GM18951 (cell line): ENCODE data around the gene PCIF1.
"Not testable (repeated sequence)": the region's sequence is repeated elsewhere in the genome, so short reads cannot be mapped to it uniquely, and the experiment has no call there.

ENCODE experiments used
- POLR2A ChIP-seq: IDR thresholded peaks from 4 replicates; pipeline ENCODE4 v1.6.1; 2011; ENCODE audit warnings: mild to moderate bottlenecking; ENCODE audit not compliant: insufficient read length, insufficient read depth; ENCODE audit errors: extremely low read depth
- in situ Hi-C: fragments of 300-500 bp; cut with MboI; formaldehyde crosslinking; loops from one replicate; pipeline ENCODE4 v1.12.0; 2022; ENCODE audit warnings: low sequenced_read_pairs, mixed read lengths, inconsistent platforms; ENCODE audit not compliant: unreplicated experiment

PCIF1 gene

DNA sequence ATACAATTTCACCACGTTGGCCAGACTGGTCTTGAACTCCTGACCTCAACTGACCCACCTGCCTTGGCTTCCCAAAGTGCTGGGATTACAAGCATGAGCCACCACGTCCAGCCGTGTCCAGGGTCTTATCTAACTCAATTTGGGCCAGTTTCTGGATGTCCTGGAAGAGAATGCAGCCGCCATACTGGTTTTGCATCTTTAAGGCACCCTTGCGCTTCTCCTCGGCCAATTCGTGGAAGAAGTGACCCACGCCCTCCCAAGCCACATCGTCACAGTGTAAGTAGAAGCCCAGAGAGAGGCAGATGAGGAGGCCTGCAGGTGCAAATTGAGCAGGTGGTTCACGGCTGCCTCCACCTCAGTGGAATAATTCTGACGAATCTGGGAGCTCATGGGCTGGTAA, 41.2 kb downstream of the PCIF1 start:
- in situ Hi-C loops = no loop called here
- TF ChIP-seq POLR2A = no peak

DNA sequence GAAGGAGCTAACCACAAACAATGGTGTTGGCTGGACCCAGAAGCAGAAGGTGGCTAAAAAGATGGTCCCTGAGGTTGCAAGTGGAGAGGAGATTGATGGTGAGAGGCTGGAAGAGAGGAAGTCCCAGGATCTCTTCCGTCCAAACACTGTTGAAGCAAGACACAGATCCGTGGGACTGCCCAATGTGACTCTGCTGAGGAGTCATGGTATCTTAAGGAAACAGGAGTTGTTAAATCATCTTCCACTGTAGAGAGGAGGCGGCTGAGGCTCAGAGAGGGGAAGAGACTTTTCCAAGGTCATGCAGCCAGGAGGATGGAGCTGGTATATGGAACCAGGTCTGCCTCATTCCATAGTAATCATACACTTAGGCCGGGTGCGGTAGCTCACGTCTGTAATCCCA, 41.6 kb downstream of the PCIF1 start:
- in situ Hi-C loops = no loop called here
- no peak for TF ChIP-seq POLR2A

DNA sequence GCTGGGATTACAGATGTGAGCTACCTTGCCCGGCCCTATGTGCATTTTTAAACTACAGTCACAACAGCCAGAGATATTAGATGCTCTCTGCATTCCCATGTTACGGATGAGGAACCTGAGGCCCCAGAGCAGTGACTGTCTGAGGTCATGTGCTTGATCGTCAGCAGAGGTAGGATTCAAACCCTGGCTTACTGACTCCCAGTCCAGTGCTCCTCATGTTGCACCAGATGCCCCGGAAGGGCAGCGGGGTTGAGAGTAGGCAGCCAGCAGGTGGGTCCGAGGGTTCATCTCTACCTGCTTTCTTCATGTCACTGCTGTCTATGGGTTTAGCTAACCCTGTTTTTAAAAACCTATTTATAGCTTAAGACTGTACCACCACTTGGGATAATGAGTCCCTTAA, 46.8 kb downstream of the PCIF1 start:
- in situ Hi-C loops = no loop called here
- TF ChIP-seq POLR2A = no peak

DNA sequence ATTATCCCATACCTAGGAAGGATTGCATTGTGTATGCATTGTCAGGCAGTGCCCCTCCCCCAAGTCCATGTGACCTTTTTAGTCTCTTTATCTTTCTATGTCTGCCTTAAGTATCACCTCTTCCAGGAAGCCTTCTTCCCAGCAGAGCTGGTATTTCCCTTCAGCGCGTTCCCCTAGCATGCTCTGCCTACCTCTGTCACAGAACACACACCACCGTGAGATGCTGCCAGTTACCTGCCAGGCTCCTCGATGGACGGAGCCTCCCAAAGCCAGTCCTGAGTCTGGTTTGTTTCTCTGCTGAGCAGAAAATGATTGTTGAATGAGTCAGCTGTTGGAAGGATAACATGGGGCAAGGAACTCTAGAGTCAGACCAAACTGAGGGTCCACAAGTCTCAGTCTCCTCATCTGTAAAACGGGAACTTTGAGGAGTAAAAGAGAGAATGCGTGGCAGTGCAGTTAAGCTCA, 48.8 kb downstream of the PCIF1 start:
- no peak for TF ChIP-seq POLR2A
- in situ Hi-C loops = no loop called here

DNA sequence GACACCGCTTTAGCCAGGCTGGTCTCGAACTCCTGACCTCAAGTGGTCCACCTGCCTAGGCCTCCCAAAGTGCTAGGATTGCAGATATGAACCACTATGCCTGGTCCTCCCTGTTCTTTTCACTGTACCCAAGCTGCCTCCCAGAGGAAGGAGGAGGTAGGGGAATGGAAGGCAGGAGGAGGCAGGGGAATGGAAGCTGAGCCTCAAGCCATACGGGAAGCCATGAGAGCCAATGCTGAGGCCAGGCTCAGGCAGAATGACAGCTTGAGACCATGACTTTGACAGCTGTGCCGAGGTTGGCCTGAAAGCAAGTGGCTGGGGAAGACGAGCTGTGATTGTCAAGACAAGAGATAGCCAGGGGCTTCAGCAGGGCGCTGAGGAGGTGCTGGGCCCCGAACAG, 51.1 kb downstream of the PCIF1 start:
- no peak for TF ChIP-seq POLR2A
- in situ Hi-C loops = no loop called here

DNA sequence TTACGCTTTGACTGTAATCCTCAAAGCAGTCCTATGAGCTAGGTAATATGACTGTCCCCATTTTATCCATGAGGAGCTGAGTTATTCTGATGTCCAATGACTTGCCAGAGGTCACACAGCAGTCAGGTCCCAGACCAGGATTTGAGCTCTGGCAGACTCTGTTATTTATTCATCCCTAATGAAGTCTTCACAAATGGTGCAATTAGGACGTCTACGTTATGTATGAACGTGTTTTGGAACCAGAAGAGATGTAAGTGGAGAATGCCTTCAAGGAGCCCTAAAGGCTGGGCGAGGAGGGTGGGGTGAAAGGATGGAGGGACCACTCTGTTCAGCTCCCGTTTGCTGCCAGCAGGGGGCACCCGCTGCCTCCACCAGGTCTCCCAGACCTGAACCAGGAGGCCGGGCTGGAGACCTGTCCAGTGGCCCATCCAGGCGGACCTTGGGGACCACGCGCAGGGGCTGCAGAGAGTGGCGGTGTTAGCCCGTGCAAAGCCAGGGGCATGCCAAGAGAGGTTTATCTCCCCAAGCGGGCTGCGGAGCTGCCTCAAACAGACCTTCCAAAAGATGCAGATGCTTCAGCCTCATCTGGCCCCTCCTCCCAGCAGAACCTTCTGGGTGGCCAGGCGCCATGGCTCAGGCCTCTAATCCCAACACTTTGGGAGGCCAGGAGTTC, 52.8 kb downstream of the PCIF1 start:
- no peak for TF ChIP-seq POLR2A
- in situ Hi-C loops = no loop called here

DNA sequence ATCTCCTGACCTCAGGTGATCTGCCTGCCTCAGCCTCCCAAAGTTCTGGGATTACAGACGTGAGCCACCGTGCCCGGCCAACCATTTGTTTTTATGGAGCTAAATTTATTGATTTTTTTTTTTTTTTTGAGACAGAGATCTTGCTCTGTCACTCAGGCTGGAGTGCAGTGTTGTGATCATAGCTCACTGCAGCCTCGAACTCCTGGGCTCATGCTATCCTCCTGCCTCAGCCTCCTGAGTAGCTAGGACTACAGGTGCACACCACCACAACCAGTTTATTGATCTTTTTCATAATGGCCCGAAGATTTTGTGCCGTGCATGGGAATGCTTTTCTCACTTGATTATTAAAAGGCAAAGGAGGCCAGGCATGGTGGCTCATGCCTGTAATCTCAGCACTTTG, 54.3 kb downstream of the PCIF1 start:
- in situ Hi-C loops = not testable (repeated sequence)

DNA sequence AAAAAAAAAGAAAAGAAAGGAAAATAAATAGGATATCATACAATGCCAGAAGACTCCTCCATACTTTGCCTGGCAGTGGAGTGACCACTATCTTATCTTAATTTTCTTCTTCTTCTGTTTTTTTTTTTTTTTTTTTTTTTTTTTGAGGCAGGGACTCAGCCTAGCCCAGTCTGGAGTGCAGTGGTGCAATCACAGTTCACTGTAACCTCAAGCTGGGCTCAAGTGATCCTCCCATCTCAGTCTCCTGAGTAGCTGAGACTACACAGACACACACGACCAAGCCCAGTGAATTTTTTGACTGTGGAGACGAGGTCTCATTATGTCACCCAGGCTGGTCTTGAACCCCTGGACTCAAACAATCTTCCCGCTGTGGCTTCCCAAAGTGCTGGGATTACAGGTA, 57.1 kb downstream of the PCIF1 start:
- TF ChIP-seq POLR2A = no peak
- in situ Hi-C loops = no loop called here

DNA sequence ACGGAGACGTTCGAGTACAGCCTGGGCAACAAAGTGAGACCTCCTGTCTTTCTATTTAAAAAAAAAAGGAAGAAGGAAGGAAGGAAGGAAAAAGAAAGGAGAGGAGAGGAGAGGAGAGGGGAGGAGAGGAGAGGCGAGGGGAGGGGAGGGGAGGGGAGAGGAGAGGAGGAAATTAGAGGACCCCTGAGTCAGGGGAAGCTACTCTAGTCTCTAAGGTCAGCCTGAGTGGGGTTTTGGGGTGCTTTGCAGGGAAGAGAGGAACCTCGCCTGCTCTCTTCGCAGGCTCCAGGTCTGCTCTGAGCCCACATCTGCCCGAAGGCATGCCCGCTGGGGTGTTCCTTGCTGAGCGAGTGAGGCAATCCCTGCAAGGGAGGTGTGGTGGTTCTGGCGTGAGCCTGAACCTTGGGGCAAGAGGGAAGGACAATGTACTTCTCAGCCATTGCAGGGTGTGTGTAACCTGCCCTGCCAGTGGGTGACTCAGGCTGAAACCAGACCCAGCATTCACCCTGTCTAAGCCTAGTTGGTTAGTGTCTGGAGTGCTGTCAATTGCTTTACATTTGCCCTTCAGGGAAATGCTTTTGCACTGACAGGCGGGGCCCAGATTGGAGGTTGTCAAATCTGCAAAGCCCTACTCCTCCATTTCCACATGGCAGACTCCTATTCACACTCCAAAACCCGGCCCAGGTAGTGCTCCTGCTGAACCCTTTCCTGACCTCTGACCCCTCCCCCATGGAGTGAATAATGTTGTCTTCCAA, 58.9 kb downstream of the PCIF1 start:
- in situ Hi-C loops = no loop called here

DNA sequence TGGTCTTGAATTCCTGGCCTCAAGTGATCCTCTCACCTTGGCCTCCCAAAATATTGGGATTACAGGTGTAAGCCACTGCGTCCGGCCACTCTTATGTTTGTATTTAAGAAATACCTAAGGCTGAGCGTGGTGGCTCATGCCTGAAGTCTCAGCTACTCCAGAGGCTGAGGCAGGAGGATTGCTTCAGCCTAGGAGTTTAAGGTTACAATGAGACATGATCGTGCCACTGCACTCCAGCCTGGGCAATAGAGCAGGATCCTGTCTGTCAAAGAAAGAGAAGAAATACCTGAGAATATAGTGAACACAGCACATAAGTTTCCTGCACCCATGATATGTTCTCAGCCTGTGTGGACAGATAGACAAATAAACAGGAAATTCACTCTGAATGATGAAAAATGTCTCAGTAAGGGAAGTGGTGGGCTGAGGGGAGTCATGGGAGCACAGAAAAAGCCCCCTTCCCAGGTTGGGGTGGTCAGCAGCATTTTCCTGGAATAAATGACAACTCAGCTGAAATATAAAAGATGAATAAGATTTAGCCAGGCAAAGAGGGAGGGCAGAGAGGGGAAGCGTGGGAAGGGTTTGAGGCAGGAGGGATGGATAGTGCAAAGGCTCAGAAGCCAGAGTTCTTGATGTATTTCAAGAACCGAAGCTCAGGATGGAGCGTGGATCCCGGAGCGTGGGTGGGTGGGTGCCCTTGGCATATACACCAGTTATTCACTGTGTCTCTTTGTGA, 60.4 kb downstream of the PCIF1 start:
- in situ Hi-C loops = no loop called here
- no peak for TF ChIP-seq POLR2A

More for the DNA sequence above, 58.9 kb downstream of the PCIF1 start:
- no peak for TF ChIP-seq POLR2A

DNA sequence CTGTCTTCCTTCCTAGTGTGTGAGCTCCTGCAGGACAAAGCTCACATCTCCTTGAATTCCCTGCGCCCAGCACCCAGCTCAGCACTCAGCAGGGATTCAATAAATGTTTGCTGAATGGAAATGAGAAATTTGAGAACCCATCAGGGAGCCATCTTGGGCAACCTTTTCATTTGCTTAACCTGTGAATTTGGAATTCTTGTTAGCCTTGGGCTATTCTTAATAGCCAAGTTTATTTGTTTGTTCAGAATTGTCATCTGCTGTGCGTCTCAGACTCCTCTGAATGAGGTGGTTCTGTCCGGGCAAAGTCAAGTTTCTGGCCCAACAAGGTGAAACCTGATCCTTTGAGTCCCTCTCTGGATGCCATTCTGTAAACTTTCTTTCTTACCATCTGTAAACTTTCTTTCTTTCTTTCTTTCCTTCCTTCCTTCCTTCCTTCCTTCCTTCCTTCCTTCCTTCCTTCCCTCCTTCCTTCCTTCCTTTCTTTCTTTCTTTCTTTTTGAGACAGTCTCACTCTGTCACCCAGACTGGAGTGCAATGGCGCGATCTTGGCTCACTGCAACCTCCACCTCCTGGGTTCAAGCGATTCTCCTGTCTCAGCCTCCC, 61.1 kb downstream of the PCIF1 start:
- in situ Hi-C loops = not testable (repeated sequence)

DNA sequence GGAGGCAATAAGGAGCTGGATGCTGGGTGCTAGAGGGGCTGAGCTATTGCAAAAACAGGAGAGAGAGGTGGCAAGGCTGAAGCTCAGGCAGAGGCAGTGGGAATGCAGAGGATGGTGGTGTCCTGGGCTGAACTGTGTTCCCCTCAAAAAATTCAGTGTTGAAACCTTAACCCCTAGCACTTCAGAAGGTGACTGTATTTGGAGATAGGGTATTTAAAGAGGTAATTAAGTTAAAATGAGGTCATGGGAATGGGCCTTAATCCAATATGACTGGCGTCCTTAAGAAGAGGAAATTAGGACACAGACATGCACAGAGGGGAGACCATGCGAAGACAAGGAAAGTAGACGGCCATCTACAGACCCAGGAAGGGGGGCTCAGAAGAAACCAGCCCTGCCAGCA, 62.7 kb downstream of the PCIF1 start:
- no peak for TF ChIP-seq POLR2A
- in situ Hi-C loops = no loop called here
